HG03280 (cell line): ENCODE results near the gene IYD.
"Not testable (repeated sequence)": the region's sequence is repeated elsewhere in the genome, so short reads cannot be mapped to it uniquely, and the experiment has no call there.

Experiments
- ATAC-seq: cut with Tn5 transposase; IDR thresholded peaks from one replicate; pipeline ENCODE4 v1.9.1; 2021; ENCODE audit warnings: mild to moderate bottlenecking, moderate library complexity; ENCODE audit not compliant: unreplicated experiment

Gene IYD

GRCh38 chr6:150427037-150427602 lies 58.3 kb downstream of the IYD start:
- no peak for ATAC-seq

- no peak for ATAC-seq
These were observed 59.0 kb downstream of the IYD start for GRCh38 chr6:150427843-150428242.

- no peak for ATAC-seq
These were observed 62.0 kb downstream of the IYD start for GRCh38 chr6:150430815-150431214.

- no peak for ATAC-seq
These were observed 66.5 kb downstream of the IYD start for GRCh38 chr6:150435360-150435759.

GRCh38 chr6:150435832-150436231 lies 67.0 kb downstream of the IYD start:
- no peak for ATAC-seq

- ATAC-seq = no peak
These were observed 70.6 kb downstream of the IYD start for GRCh38 chr6:150439373-150439772.

- ATAC-seq = no peak
These were observed 74.8 kb downstream of the IYD start for GRCh38 chr6:150443621-150444020.

- ATAC-seq = no peak
These were observed 75.5 kb downstream of the IYD start for GRCh38 chr6:150444308-150444707.

- ATAC-seq = no peak
These were observed 76.7 kb downstream of the IYD start for GRCh38 chr6:150445486-150445885.

GRCh38 chr6:150448221-150448620 lies 79.4 kb downstream of the IYD start:
- ATAC-seq = no peak

- ATAC-seq = not testable (repeated sequence)
These were observed 80.2 kb downstream of the IYD start for GRCh38 chr6:150449055-150449454.

- no peak for ATAC-seq
These were observed 82.1 kb downstream of the IYD start for GRCh38 chr6:150450918-150451317.

- ATAC-seq = no peak
These were observed 83.1 kb downstream of the IYD start for GRCh38 chr6:150451807-150452427.

- ATAC-seq = no peak
These were observed 83.8 kb downstream of the IYD start for GRCh38 chr6:150452428-150453243.

- no peak for ATAC-seq
These were observed 84.5 kb downstream of the IYD start for GRCh38 chr6:150453357-150453756.
